Mucosa of rectum (tissue), 2 donors: ENCODE measurements around the gene PWWP2B.
"Not testable (repeated sequence)": the region's sequence is repeated elsewhere in the genome, so short reads cannot be mapped to it uniquely, and the experiment has no call there.

Experiments used
- H3K27ac ChIP-seq, 2 donors: one replicate each; pipeline ENCODE4 v1.7.0; 2013; ENCODE audit warnings: inconsistent platforms in 2 of 2, low read depth in 2 of 2, low read length in 2 of 2
- H3K27me3 ChIP-seq, 2 donors: one replicate each; pipeline ENCODE4 v1.7.0; 2013; ENCODE audit warnings: low read length in 2 of 2; ENCODE audit not compliant: control insufficient read depth in 2 of 2, insufficient read depth in 2 of 2
- H3K36me3 ChIP-seq, 2 donors: one replicate each; pipeline ENCODE4 v1.7.0; 2013; ENCODE audit warnings: low read length in 2 of 2; ENCODE audit not compliant: control insufficient read depth in 2 of 2, insufficient read depth in 2 of 2
- H3K4me1 ChIP-seq, 2 donors: one replicate each; pipeline ENCODE4 v1.7.0; 2013; ENCODE audit warnings: low read length in 2 of 2, mild to moderate bottlenecking in 1 of 2; ENCODE audit not compliant: control insufficient read depth in 2 of 2, insufficient read depth in 2 of 2
- H3K4me3 ChIP-seq, 2 donors: one replicate each; pipeline ENCODE4 v1.7.0; 2013; ENCODE audit warnings: low read length in 2 of 2
- H3K9ac ChIP-seq, 2 donors: one replicate each; pipeline ENCODE4 v1.7.0; 2013; ENCODE audit warnings: low read length in 2 of 2, low read depth in 1 of 2, mild to moderate bottlenecking in 1 of 2
- H3K9me3 ChIP-seq, 2 donors: one replicate each; pipeline ENCODE4 v1.7.0; 2013; ENCODE audit warnings: low read length in 2 of 2; ENCODE audit not compliant: control insufficient read depth in 2 of 2
- donor health status: healthy.
- donor health status: Normal muscosa, but diverticular disease.

The PWWP2B gene

DNA sequence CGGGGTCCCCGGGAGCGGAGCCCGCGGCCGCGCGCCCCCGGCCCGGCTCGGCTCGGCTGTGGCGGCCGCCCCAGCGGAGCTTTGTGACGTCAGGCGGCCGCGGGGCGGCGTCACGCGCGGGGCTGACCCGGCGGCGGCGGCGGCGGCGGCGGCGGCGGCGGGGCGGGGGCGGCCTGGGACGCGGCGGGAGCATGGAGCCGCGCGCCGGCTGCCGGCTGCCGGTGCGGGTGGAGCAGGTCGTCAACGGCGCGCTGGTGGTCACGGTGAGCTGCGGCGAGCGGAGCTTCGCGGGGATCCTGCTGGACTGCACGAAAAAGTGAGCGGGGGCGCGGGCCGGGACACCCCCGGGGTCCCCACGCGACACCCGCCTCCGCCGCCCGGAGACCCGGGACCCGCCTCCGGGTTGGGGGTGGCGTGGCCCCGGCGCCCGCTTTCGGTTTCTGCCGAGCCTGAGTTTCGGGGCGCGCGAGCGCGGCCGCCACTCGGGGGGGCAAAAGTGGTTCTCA, at the start of gene PWWP2B:
TSS of gene PWWP2B (plus strand) at position 165 of the 506 bp plus-strand sequence. CDS start at position 192, 27 bp downstream.
- H3K36me3 ChIP-seq, result no peaks in the 10 kb centered on the region
- peaks cover 51 to 53% of the 10 kb centered on the region in 2 donors for H3K4me1 ChIP-seq
- H3K4me3 ChIP-seq, result peak within 1 kb of the TSS; percentile 69 to 84
- H3K27me3 ChIP-seq, result no peaks in the 10 kb centered on the region
- H3K27ac ChIP-seq, result peak within 1 kb of the TSS; percentile 94 to 96
- H3K9me3 ChIP-seq, result no peaks in the 10 kb centered on the region
- peak within 1 kb of the TSS; percentile 89 to 91 for H3K9ac ChIP-seq

DNA sequence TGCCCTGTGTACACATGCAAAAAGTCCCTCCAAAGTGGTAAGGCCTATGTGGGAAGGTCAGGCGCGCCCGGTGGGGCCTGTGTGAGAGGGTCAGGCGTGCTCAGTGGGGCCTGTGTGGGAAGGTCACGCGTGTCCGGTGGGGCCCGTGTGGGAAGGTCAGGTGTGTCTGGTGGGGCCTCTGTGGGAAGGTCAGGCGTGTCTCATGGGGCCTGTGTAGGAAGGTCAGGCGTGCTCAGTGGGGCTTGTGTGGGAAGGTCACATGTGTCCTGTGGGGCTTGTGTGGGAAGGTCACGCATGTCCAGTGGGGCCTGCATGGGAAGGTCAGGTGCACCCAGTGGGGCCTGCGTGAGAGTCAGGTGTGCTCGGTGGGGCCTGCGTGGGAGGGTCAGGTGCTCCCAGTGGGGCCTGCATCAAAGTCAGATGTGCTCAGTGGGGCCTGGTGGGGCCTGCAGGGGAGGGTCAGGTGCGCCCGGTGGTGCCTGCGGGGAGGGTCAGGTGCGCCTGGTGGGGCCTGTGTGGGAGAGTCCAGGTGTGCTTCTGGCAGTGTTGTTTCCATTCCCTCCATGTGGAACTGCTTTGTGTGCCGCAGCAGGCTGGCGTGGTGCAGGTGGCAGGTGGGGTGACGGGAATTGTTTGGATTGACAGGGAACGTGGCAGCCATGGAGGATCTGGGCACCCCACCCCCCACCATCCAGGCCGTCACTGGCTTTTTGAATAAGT, 49.6 kb upstream of the PWWP2B start:
- H3K4me3 ChIP-seq, result no peak overlapping the region
- H3K27ac ChIP-seq, result no peak overlapping the region
- H3K9ac ChIP-seq, result no peak overlapping the region
- no peaks in the 10 kb centered on the region for H3K4me1 ChIP-seq
- H3K9me3 ChIP-seq, result no peaks in the 10 kb centered on the region
- no peaks in the 10 kb centered on the region for H3K27me3 ChIP-seq
- peaks cover 5 to 7% of the 10 kb centered on the region in 2 donors for H3K36me3 ChIP-seq

DNA sequence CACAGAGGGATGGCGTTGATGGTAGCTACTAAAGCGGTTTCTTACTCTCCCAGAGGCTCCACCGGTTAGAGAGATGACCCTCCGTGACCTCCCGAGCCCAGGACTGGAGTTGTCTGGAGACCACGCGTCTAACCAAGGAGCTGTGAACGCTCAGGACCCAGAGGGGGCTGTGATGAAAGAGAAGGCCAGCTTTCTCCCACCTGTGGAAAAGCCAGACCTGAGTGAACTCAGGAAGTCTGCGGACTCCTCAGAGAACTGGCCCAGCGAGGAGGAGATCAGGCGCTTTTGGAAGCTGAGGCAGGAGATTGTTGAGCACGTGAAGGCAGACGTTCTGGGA, 49.1 kb upstream of the PWWP2B start:
- H3K4me3 ChIP-seq, result no peak overlapping the region
- H3K4me1 ChIP-seq, result no peaks in the 10 kb centered on the region
- H3K36me3 ChIP-seq, result peaks cover 5 to 7% of the 10 kb centered on the region in 2 donors
- no peaks in the 10 kb centered on the region for H3K27me3 ChIP-seq
- H3K9me3 ChIP-seq, result no peaks in the 10 kb centered on the region
- H3K9ac ChIP-seq, result no peak overlapping the region
- H3K27ac ChIP-seq, result no peak overlapping the region

DNA sequence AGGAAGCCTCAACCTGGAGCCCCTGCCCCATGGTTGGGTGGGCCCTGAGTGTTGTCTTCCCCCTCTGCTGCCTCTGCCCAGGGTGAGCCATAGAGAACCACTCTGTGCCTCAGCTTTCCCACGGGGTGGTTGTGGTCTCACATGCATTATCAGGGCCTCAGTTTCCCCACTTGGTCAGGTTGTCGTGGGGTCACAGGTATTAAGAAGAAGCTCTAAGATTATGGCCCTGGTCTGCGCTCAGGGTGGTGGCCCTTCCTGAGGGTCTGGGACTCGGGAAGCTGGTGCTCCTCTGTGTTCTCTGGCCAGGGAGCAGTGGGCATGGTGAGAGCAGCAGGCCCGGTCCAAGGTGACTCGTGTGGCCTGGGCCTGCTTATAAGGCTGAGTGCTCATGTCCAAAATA, 47.2 kb upstream of the PWWP2B start:
- no peaks in the 10 kb centered on the region for H3K4me1 ChIP-seq
- H3K4me3 ChIP-seq, result no peak overlapping the region
- no peak overlapping the region for H3K9ac ChIP-seq
- H3K27me3 ChIP-seq, result no peaks in the 10 kb centered on the region
- H3K36me3 ChIP-seq, result peaks cover under 1 to 4% of the 10 kb centered on the region in 2 donors
- H3K9me3 ChIP-seq, result no peaks in the 10 kb centered on the region
- H3K27ac ChIP-seq, result no peak overlapping the region

DNA sequence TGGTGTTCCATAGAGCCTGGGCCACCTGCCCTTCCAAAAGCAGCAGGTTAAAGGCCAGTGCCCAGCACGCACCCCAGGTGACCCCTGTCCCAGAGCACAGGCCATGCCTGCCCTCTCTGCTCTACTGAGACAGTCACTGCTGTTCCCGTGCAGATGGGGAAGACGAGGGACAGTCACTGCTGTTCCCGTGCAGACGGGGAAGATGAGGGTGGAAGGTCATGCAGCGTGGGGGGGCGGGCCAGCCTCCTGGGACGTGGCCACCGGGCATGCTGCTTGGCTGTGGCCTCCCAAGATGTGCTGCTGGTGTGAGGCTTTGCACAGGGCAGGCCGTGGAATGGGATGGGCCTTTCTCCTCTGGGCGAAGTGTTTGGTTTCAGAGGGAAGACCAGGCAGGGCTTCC, 46.6 kb upstream of the PWWP2B start:
- H3K36me3 ChIP-seq, result peaks cover 0 to 3% of the 10 kb centered on the region in 2 donors
- H3K9me3 ChIP-seq, result no peaks in the 10 kb centered on the region
- H3K9ac ChIP-seq, result no peak overlapping the region
- H3K4me3 ChIP-seq, result no peak overlapping the region
- no peaks in the 10 kb centered on the region for H3K4me1 ChIP-seq
- no peak overlapping the region for H3K27ac ChIP-seq
- no peaks in the 10 kb centered on the region for H3K27me3 ChIP-seq

DNA sequence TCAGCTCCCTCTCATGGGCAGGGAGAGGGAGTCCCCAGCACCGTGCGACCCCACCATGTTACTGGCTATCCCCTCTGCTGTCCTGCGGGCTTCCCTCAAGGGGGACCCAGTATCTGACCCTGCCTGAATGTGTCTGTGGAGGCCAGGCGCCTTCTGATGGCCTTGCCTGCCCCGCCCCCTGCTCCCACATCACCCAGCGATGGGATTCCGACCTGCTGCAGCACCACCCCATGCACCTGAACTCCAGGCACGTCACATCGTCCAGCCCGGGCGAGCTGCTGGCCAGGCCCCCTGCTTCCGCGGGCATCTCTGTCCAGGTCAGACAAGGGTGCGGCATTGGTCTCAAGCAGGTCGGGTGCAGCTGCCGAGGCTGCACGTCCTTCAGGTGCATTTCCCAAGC, 46.1 kb upstream of the PWWP2B start:
- Histone ChIP-seq H3K4me3 (no peak overlapping the region), H3K9me3 (no peaks in the 10 kb centered on the region), H3K27ac (no peak overlapping the region), H3K9ac (no peak overlapping the region), H3K27me3 (no peaks in the 10 kb centered on the region), H3K36me3 (no peaks in the 10 kb centered on the region), H3K4me1 (no peaks in the 10 kb centered on the region)

DNA sequence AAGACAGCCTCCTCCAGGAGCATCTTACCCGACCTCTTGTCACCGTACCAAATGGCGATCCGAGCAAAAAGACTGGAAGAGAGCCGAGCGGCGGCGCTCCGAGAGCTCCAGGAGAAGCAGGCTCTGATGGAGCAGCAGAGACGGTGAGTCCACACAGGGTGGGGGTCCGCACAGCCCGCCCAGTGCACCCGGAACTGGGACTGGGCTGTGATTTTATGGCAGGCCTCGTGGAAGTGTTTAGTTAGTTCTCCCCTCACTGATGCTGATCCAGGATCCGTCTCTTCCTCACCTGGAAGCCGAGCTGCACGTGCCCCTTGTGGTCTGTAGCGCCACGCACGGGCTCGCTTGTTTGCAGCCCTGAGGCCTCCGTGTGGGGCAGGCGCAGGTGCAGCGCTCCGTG, 45.4 kb upstream of the PWWP2B start:
- Histone ChIP-seq H3K9ac (no peak overlapping the region), H3K36me3 (no peaks in the 10 kb centered on the region), H3K4me3 (no peak overlapping the region), H3K4me1 (no peaks in the 10 kb centered on the region), H3K27me3 (no peaks in the 10 kb centered on the region), H3K9me3 (no peaks in the 10 kb centered on the region), H3K27ac (no peak overlapping the region)

DNA sequence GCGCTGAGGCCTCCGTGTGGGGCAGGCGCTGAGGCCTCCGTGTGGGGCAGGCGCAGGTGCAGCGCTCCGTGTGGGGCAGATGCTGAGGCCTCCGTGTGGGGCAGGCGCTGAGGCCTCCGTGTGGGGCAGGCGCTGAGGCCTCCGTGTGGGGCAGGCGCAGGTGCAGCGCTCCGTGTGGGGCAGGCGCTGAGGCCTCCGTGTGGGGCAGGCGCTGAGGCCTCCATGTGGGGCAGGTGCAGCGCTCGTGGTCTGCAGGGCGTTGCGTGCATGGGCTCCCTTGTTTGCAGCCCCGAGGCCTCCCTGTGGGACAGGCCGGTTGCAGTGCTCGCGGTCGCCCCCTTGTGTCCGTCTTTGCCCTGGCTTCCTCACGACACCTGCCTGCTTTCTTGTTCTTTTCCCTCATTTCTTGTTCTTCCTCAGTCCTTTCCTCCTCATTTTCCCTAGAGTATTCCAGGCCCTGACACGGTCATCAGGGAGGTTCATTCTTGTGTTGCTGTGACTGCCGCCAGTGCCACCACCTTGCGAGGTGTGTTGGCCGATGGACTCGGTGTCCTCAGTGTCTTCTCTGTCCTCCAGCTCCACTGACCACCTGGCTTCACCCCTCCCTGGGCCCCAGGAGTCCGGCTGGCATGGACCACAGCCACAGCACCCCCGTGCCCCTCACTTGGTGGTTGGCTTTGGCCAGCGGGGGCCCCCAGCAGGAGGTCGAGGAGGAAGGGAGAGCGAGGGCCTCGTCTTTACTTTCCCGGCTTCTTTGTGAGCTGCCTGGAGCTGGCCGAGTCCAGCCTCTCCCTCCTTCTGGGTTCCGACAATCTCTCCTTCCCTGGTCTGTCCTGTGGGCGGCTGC, 44.3 kb upstream of the PWWP2B start:
- H3K9ac ChIP-seq, H3K4me3 ChIP-seq: not testable (repeated sequence)

DNA sequence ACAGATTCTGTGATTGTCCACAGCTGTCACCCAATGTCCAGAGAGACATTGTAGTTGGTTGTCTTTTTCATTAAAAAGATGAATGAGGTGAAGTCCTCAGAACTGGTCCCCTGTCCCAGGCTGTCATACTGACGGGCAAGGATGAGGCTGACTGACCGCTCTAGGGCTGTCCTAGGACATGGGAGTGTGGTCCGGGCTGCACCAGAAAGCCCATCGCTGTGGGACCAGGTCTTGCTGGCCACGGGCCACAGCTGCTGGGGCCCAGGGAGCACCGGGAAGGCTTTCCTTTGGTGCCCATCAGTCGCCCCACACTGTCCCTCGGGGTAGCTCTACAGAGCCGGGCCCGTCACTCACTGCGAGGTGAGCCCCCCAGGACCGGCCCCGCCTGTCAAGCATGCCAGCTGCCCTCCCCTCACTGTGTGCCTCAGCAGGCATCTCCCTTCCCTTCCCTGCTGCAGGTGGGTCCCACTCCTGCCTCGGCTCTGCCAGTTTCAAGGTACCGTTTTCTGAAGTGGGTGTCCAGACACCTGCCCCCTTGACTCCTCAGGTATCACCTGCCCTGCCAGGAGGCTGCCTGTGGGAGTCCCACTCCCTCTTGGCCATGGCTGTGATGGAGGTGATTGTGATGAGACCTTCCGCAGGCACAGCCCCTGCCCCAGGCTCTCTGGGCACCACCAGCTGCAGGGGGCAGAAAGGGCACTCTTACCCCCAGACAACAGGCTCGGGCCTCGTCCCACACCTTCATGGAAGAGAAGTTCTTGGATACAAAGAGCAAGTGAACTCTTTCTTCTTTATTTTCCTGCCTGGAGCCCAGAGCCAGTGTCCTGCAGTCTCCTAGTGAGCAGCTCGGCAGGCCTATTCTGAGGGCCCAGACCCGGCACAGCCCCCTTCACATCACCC, 43.3 kb upstream of the PWWP2B start:
- Histone ChIP-seq H3K36me3 (no peaks in the 10 kb centered on the region), H3K4me3 (no peak overlapping the region)

More for the DNA sequence above, 44.3 kb upstream of the PWWP2B start:
- H3K4me1 ChIP-seq, H3K36me3 ChIP-seq, H3K27ac ChIP-seq, H3K27me3 ChIP-seq, H3K9me3 ChIP-seq: not testable (repeated sequence)

More for the DNA sequence above, 43.3 kb upstream of the PWWP2B start:
- no peaks in the 10 kb centered on the region for H3K27me3 ChIP-seq
- no peak overlapping the region for H3K27ac ChIP-seq
- no peaks in the 10 kb centered on the region for H3K4me1 ChIP-seq
- H3K9ac ChIP-seq, result no peak overlapping the region
- no peaks in the 10 kb centered on the region for H3K9me3 ChIP-seq
